Sigmoid colon (tissue), 7 donors: ENCODE data around the gene PRR12. TPM values are rescaled to one million over a fixed set of nuclear protein-coding genes. Genes with fewer than 3 reads are reported as not detected.
"Not testable (repeated sequence)": the region's sequence is repeated elsewhere in the genome, so short reads cannot be mapped to it uniquely, and the experiment has no call there.

Experiments used
- DNase-seq: peaks from one replicate; pipeline ENCODE4 v3.0.0-alpha.2; 2019
- H3K27ac ChIP-seq, 4 donors: fragments of 200-600 bp; sonication (generic); one replicate each; pipeline ENCODE4 v1.5.1; 2016 to 2019; ENCODE audit warnings: mild to moderate bottlenecking in 1 of 4
- H3K27me3 ChIP-seq, 3 donors: fragments of 200-600 bp; sonication (generic); one replicate each; pipeline ENCODE4 v1.5.1; 2019; ENCODE audit warnings: mild to moderate bottlenecking in 1 of 3
- H3K36me3 ChIP-seq, 4 donors: fragments of 200-600 bp; sonication (generic); one replicate each; pipeline ENCODE4 v1.5.1; 2016 to 2019
- H3K4me1 ChIP-seq, 4 donors: fragments of 200-600 bp; sonication (generic); one replicate each; pipeline ENCODE4 v1.5.1; 2017 to 2019
- H3K4me3 ChIP-seq, 4 donors: fragments of 200-600 bp; sonication (generic); one replicate each; pipeline ENCODE4 v1.5.1; 2017 to 2019; ENCODE audit warnings: mild to moderate bottlenecking in 2 of 4, moderate library complexity in 1 of 4
- H3K9me3 ChIP-seq, 4 donors: fragments of 200-600 bp in 3 of 4; sonication (generic) in 3 of 4; one replicate each; pipeline versions ENCODE4 v1.5.1 to v1.6.1; 2013 to 2019
- CTCF ChIP-seq, 4 experiments: fragments of 450-650 bp in 3 of 4; fragments of 200-600 bp in 1 of 4; IDR thresholded peaks; one replicate each; pipeline ENCODE4 v1.5.1; 2016 to 2019; ENCODE audit warnings: antibody characterized with exemption in 4 of 4, mild to moderate bottlenecking in 3 of 4, moderate library complexity in 2 of 4
- EP300 ChIP-seq, 4 donors: sonication (generic); formaldehyde crosslinking; IDR thresholded peaks; one replicate each; pipeline ENCODE4 v1.6.1; 2017; ENCODE audit warnings: antibody characterized with exemption in 4 of 4
- POLR2A ChIP-seq, 2 donors: fragments of 450-650 bp; IDR thresholded peaks; one replicate each; pipeline ENCODE4 v1.6.1; 2016; ENCODE audit warnings: antibody characterized with exemption in 2 of 2, mild to moderate bottlenecking in 2 of 2, moderate library complexity in 2 of 2
- POLR2AphosphoS5 ChIP-seq, 4 donors: sonication (generic); formaldehyde crosslinking; IDR thresholded peaks; one replicate each; pipeline ENCODE4 v1.6.1; 2017; ENCODE audit warnings: antibody characterized with exemption in 4 of 4
- WGBS, 2 donors: extraction: QIAGEN DNeasy Blood & Tissue Kit; methylation state at CpG; one replicate each; pipeline ENCODE4 v1.1.7; 2013; 5-methylcytosine and 5-hydroxymethylcytosine counted together
- intact Hi-C: fragments of 100-400 bp; cut with DNase I; formaldehyde crosslinking; loops from one replicate; pipeline ENCODE4 v1.15.1; 2023
- polyA plus RNA-seq, 3 donors: library from polyadenylated mRNA; stranded (reverse); fragments of 200-250 nt; gene quantifications; one replicate each; pipeline ENCODE4 v1.2.3, GENCODE V29; 2013
- total RNA-seq, 4 donors: library from RNA; depleted of rRNA; stranded (reverse); fragments of >200 nt; gene quantifications; one replicate each; pipeline ENCODE4 v1.1.0, GENCODE V29; 2016
- donor health status: healthy with polysubstance abuse.
- donor health status: Bipolar disorder and iron deficiency.
- donor health status: healthy.

Gene PRR12
- total and polyA plus RNA-seq, 7 donors, result 3.0 to 20.4 (median 5.7) TPM

- no peaks in the 10 kb centered on the region for H3K27me3 ChIP-seq
- WGBS, 2 donors, result 97 to 98% methylated on average over 7 of the region's 7 CpGs
- no peak for DNase-seq
- H3K4me1 ChIP-seq, result peaks cover 0 to 11% (median 6%) of the 10 kb centered on the region in 4 donors
- intact Hi-C loops, result no loop called here
- no peak overlapping the region for H3K4me3 ChIP-seq
- peaks cover 17 to 71% (median 45%) of the 10 kb centered on the region in 4 donors for H3K36me3 ChIP-seq
- no peak overlapping the region for H3K27ac ChIP-seq
- no peak for TF ChIP-seq EP300 (IDR thresholded peaks at IDR 0.05)
- TF ChIP-seq CTCF (IDR thresholded peaks at IDR 0.05), result no peak
- no peak for TF ChIP-seq POLR2A (IDR thresholded peaks at IDR 0.05)
- TF ChIP-seq POLR2AphosphoS5 (IDR thresholded peaks at IDR 0.05), result no peak
- H3K9me3 ChIP-seq, result no peaks in the 10 kb centered on the region
Measured at GRCh38 chr19:49616532-49616931, 25.6 kb downstream of the PRR12 start.

GRCh38 chr19:49616945-49617344 lies 26.0 kb downstream of the PRR12 start:
- intact Hi-C loops, result no loop called here
- Histone ChIP-seq H3K27ac (no peak overlapping the region), H3K9me3 (no peaks in the 10 kb centered on the region), H3K4me3 (no peak overlapping the region), H3K27me3 (no peaks in the 10 kb centered on the region), H3K36me3 (peaks cover 20 to 74% (median 49%) of the 10 kb centered on the region in 4 donors), H3K4me1 (peaks cover 0 to 11% (median 6%) of the 10 kb centered on the region in 4 donors)
- no peak for TF ChIP-seq EP300 (IDR thresholded peaks at IDR 0.05)
- TF ChIP-seq CTCF (IDR thresholded peaks at IDR 0.05), result no peak
- TF ChIP-seq POLR2A (IDR thresholded peaks at IDR 0.05), result no peak
- no peak for TF ChIP-seq POLR2AphosphoS5 (IDR thresholded peaks at IDR 0.05)
- no peak for DNase-seq
- WGBS, 2 donors, result 91 to 92% methylated on average over 7 of the region's 7 CpGs

GRCh38 chr19:49617860-49618259 lies 26.9 kb downstream of the PRR12 start:
- H3K4me3 ChIP-seq, H3K4me1 ChIP-seq, H3K27me3 ChIP-seq, H3K27ac ChIP-seq, intact Hi-C loops, DNase-seq, H3K9me3 ChIP-seq: not testable (repeated sequence)
- peaks cover 20 to 69% (median 51%) of the 10 kb centered on the region in 4 donors for H3K36me3 ChIP-seq
- 91 to 95% methylated on average over 13 of the region's 13 CpGs for WGBS, 2 donors

- 65 to 86% methylated on average over 27 of the region's 27 CpGs for WGBS, 2 donors
- H3K36me3 ChIP-seq, result peaks cover 12 to 43% (median 31%) of the 10 kb centered on the region in 4 donors
- H3K27me3 ChIP-seq, result no peaks in the 10 kb centered on the region
- no peak for TF ChIP-seq CTCF (IDR thresholded peaks at IDR 0.05)
- no peak for TF ChIP-seq POLR2AphosphoS5 (IDR thresholded peaks at IDR 0.05)
- TF ChIP-seq POLR2A (IDR thresholded peaks at IDR 0.05), result no peak
- TF ChIP-seq EP300 (IDR thresholded peaks at IDR 0.05), result no peak
- no peak overlapping the region for H3K27ac ChIP-seq
- H3K4me1 ChIP-seq, result peaks cover 0 to 4% (median 1%) of the 10 kb centered on the region in 4 donors
- H3K4me3 ChIP-seq, result no peak overlapping the region
- H3K9me3 ChIP-seq, result no peaks in the 10 kb centered on the region
- intact Hi-C loops, result no loop called here
- no peak for DNase-seq
Measured at GRCh38 chr19:49624967-49625910, 34.3 kb downstream of the PRR12 start.

GRCh38 chr19:49626226-49626625 lies 35.2 kb downstream of the PRR12 start:
- Histone ChIP-seq H3K27ac (no peak overlapping the region), H3K4me1 (peaks cover 0 to 13% (median 9%) of the 10 kb centered on the region in 4 donors), H3K27me3 (no peaks in the 10 kb centered on the region), H3K9me3 (no peaks in the 10 kb centered on the region), H3K4me3 (no peak overlapping the region), H3K36me3 (peaks cover 11 to 38% (median 28%) of the 10 kb centered on the region in 4 donors)
- WGBS, 2 donors, result 88 to 91% methylated on average over 11 of the region's 11 CpGs
- DNase-seq, result no peak
- TF ChIP-seq CTCF (IDR thresholded peaks at IDR 0.05), result no peak
- no peak for TF ChIP-seq EP300 (IDR thresholded peaks at IDR 0.05)
- intact Hi-C loops, result no loop called here
